HG03342 (cell line): Measurements from ENCODE around the gene ATP5MC2.
A peak's percentile ranks its signal among the peaks of the same experiment; 100 is the strongest.
"Not testable (repeated sequence)": the region's sequence is repeated elsewhere in the genome, so short reads cannot be mapped to it uniquely, and the experiment has no call there.

Experiments used
- ATAC-seq: cut with Tn5 transposase; IDR thresholded peaks from one replicate; pipeline ENCODE4 v1.9.1; 2021; ENCODE audit warnings: mild to moderate bottlenecking, moderate library complexity; ENCODE audit not compliant: unreplicated experiment

Gene ATP5MC2

DNA sequence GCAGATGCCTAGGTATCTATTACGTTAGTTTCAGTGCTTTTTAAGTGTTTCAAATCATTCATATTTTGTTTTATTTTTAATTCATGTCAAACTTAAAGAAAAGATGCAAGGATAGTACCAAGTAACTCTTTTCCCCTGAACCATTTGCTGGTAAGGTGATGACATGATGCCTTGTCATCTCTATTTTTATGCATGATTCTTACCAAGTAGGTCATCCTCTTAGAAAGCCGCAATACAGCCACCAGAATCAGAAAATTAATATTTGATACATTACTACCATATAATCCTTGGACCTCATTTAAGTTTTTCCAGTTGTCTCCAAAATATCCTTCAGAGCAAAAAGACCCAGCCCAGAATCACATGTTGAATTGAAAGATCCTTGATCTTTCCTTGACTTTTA, 22.3 kb downstream of the ATP5MC2 start:
- ATAC-seq = no peak

- ATAC-seq = no peak
Measured at GRCh38 chr12:53652366-53652765, 23.5 kb downstream of the ATP5MC2 start.

DNA sequence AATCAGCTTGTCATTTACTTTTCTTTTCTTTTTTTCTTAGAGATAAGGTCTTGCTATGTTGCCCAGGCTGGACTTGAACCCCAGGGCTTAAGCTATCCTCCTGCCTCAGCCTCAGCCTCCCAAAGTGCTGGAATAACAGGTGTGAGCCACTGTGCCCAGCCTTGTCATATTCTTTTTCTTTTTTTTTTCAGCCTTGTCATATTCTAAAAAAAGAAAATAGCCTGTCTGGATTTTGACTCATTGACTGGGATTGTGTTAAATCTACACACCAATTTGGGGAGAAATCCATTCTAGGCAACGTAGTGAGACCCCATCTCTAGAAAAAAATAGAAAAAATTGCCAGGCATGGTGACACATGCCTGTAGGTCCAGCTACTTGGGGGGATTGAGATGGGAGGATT, 24.1 kb downstream of the ATP5MC2 start:
- no peak for ATAC-seq

DNA sequence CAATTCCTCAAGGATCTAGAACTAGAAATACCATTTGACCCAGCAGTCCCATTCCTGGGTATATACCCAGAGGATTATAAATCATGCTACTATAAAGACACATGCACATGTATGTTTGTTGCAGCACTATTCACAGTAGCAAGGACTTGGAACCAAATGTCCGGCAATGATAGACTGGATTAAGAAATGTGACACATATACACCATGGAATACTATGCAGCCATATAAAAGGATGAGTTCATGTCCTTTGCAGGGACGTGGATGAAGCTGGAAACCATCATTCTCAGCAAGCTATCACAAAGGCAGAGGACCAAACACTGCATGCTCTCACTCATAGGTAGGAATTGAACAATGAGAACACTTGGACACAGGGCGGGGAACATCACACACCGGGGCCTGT, 29.6 kb downstream of the ATP5MC2 start:
- ATAC-seq = not testable (repeated sequence)

DNA sequence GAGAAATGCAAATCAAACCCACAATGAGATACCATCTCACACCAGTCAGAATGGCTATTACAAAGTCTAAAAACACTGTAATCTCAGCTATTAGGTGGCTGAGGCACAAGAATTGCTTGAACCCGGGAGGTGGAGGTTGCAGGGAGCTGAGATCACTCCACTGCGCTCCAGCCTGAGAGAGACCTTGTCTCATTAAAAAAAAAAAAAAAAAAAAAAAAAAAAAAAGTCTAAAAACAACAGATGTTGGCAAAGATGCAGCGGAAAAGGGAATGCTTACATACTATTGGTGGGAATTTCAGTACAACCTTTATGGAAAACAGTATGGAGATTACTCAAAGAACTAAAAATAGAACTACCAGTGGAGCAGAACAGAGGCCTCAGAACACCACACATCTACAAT, 30.7 kb downstream of the ATP5MC2 start:
- no peak for ATAC-seq

GRCh38 chr12:53644133-53644532, 31.8 kb downstream of the ATP5MC2 start:
- no peak for ATAC-seq

DNA sequence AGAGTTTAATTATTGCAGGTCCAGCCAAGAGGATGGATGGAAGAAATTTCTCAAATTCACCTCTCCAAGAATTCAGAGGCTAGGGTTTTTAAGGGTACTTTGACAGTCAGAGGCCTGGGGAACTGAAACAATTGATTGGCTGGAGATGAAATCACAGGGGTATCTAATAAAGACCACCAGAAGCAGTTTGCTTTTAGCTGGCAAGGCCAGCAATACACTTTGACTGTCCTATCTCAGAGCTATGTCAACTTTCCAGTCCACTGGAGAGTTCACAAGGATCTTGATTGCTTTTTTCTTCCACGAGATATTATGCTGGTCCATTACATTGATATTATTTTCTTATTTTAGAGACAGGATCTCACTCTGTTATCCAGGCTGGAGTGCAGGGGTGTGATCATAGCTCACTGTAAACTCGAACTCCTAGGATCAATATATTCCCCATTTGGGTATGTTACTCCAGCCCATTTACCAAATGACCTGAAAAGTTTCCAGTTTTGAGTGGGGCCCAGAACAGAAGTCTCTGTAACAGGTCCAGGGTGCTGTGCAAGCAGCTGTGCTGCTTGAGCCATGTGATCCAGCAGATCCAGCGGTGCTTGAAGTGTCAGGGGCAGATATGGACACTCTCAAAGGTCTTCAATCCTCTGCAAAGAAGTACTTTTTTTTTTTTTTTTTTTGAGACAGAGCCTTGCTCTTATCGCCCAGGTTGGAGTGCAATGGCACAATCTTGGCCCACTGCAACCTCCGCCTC, 32.5 kb downstream of the ATP5MC2 start:
- ATAC-seq = no peak

- ATAC-seq = no peak
Measured at GRCh38 chr12:53638057-53638456, 37.8 kb downstream of the ATP5MC2 start.

- no peak for ATAC-seq
Measured at GRCh38 chr12:53636641-53637040, 39.2 kb downstream of the ATP5MC2 start.

DNA sequence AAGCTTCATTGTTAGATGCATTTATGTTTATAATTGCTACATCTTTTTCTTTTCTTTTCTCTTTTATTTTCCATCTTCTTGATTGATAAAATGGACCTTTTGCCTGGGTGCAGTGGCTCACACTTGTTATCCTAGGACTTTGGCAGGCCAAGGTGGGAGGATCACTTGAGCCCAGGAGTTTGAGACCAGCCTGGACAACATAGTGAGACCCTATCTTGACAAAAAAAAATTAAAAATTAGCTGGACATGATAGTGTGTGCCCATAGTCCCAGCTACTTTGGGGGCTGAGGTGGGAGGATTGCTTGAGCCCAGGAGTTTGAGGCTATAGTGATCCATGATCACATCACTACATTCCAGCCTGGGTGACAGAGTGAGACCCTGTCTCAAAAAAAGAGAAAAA, 40.2 kb downstream of the ATP5MC2 start:
- not testable (repeated sequence) for ATAC-seq

- no peak for ATAC-seq
Measured at GRCh38 chr12:53631721-53632120, 44.2 kb downstream of the ATP5MC2 start.

DNA sequence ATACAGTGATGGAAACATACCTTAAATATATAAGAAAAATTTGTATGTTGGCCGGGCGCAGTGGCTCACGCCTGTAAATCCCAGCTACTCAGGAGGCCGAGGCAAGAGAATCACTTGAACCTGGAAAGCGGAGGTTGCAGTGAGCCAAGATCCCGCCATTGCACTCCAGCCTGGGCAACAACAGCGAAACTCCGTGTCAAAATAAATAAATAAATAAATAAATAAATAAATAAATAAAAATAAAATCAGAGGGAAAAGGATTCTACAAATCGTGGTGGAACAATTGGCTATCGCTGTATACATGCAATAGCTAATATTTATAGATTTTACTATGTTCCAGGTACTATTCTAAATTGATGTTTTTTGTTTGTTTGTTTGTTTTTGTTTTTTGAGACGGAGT, 48.0 kb downstream of the ATP5MC2 start:
- no peak for ATAC-seq

- no peak for ATAC-seq
Measured at GRCh38 chr12:53626702-53627169, 49.1 kb downstream of the ATP5MC2 start.

DNA sequence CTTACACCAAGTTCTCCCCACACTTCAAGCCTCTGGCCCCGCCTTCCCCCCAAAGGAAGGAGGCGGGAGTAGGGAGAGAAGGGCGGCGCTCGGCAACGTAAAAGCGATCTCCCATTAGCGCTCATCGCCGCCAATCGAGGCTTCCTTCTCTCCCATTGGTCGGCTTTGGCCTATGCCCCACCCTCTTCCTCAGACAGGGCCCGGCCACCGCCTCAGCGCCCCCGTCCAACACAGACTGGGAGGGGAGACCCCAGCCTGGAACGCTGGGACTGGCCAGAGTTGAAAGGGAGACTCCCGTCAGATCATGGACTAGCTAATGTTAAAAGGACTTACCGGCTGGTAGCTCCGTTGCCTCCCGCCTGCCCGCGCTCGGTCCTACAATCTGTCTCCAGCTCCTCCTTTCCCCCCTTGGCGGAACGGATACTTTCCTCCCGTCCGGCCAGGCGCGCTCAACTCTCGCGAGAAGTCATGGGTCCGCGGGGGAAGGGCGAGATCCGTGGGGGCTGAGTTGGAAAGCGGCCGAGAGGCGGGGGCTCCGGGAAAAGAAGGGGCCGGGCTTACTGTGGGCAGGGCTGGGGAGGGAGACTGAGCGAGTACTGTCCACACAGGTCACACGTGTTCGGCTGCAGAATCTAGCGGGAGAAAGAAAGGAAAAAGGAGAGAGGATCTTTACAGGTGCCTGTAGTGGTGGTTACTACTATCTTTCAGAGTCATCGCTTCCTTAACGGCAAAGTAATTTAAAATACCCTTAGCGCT, 49.8 kb downstream of the ATP5MC2 start, which contains the start of gene ATF7:
TSS of gene ATF7 (minus strand) at position 437 of the 756 bp plus-strand sequence. CDS start 25,382 bp downstream, outside the sequence.
- peak; percentile 95 for ATAC-seq

GRCh38 chr12:53625373-53625945, 50.4 kb downstream of the ATP5MC2 start:
- ATAC-seq = no peak

DNA sequence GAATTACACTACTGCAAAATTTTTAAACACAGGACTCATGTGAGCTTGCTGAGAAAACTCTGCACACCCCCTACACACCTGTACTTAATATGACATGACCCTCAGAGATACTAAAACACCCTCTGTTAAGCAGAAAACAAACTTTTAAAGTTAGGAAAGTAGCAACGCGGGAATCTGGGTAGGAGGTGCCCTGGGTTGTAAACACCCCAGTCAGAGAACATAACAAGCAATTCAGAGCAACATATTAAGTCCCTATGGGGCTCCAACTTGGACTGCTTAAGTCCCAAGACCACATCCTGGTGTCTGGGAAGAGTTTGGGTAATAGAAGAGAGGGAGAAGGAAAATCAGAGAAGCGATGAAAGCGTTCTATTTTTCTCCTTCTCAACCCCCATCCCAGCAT, 50.9 kb downstream of the ATP5MC2 start:
- no peak for ATAC-seq

- no peak for ATAC-seq
Measured at GRCh38 chr12:53624458-53624857, 51.4 kb downstream of the ATP5MC2 start.

- ATAC-seq = no peak
Measured at GRCh38 chr12:53623548-53624385, 52.1 kb downstream of the ATP5MC2 start.

DNA sequence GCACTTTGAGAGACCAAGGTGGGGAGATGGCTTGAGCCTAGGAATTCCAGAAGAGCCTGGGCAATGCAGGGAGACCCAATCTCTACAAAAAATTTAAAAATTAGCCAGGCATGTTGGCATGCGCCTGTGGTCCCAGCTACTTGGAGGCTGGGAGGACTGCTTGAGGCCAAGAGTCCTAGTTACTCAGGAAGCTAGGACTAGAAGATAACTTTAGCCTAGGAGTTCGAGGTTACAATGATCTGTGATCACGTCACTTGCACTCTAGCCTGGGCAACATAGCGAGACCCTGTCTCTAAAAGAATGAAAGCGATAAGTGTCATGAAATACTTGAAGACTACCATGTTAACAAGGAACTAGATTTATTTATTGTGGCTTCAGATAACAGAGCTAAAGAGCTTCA, 53.2 kb downstream of the ATP5MC2 start:
- no peak for ATAC-seq

GRCh38 chr12:53618275-53618674, 57.6 kb downstream of the ATP5MC2 start:
- no peak for ATAC-seq

GRCh38 chr12:53617700-53618099, 58.2 kb downstream of the ATP5MC2 start:
- no peak for ATAC-seq
